ENCODE measurements around the gene SKAP2. TPM values are rescaled to one million over a fixed set of nuclear protein-coding genes. Genes with fewer than 3 reads are reported as not detected.

Gene SKAP2
- total and polyA plus RNA-seq, 2 donors (not counting 3 experiments of a cell fraction or from before 2014, with no cell fraction given), result 4.0 to 27.6 TPM

DNA sequence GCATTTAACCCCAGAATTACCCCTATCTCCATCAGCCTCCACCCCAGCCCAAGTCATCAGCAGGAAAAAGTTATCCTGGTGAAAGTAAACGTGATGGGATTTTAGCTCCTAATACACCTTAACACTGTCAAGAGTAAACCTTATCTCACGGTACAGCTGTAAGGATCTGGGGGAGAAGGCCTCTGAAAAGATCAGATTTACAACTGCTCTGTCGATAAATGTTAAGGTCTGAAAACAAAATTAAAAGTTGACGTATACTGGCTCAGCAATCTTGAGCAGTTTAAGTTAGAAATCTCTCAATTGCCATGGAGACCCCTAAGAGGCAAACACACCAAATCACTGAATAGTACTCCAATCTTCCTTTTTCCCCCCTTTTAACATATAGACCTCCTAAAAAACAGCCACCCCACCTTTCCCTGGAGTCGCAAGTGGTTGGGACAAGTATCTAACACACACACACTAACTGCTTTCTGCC is 6.1 kb downstream of the SKAP2 start:
- ChIA-PET CTCF (interaction anchor here (1.0 to 7.8 kb wide), 6 partner anchors 239 to 303 kb away, joined by 5 to 124 read pairs (median 6); partner anchors contain the start of genes HOXA1, HOXA4 and HOXA5), POLR2A (interaction anchor here (1.1 kb wide), 1 partner anchor 241 kb away, joined by 3 read pairs; no protein-coding TSS in a partner anchor)
- dilution Hi-C loops (cut with MboI; ENCODE audit: extremely low pct_ligation_motif_present, low sequenced_read_pairs) (loop anchor here (10.0 kb wide), 2 partner anchors 307 to 483 kb away; partner anchors contain the start of gene HOXA9), intact Hi-C loops (cut with micrococcal nuclease) (loop anchor here (10.0 kb wide), 1 partner anchor 963 kb away; no protein-coding TSS in a partner anchor)
- no TSS peak for BruUV-seq (replicated peaks)
- FAIRE-seq (no peak), DNase-seq (ENCODE audit: low read depth, low spot score) (peak; percentile 52)
- Histone ChIP-seq H3K9me1 (replicated peaks; ENCODE audit: control insufficient read depth, extremely low read depth, insufficient read depth, low read length) (no peaks in the 10 kb centered on the region), H3K9ac (replicated peaks; ENCODE audit: extremely low read depth, insufficient read depth, low read length) (peak overlapping the region; percentile 17), H3K4me1 (ENCODE audit: control insufficient read depth, extremely low read depth, insufficient read depth, low read length) (peaks cover 42% of the 10 kb centered on the region), H3K27ac (ENCODE audit: insufficient read depth, low read depth, low read length) (no peak overlapping the region), H3K9me3 (replicated peaks; ENCODE audit: control insufficient read depth, insufficient read depth, low read length) (no peaks in the 10 kb centered on the region), H3K4me2 (ENCODE audit: insufficient read depth, low read length) (peak overlapping the region; percentile 92), H3K4me3 (replicated peaks in 1 of 3; ENCODE audit: insufficient read depth in 1 of 3, low read depth in 1 of 3, low read length in 3 of 3) (peak overlapping the region in 2 of 3 experiments; percentile 4 to 72), H3K79me2 (ENCODE audit: control insufficient read depth, insufficient read depth, low read length) (peaks cover 47% of the 10 kb centered on the region), H2AFZ (ENCODE audit: low read depth, low read length) (no peak overlapping the region), H3K36me3 (ENCODE audit: control insufficient read depth in 2 of 2, extremely low read depth in 1 of 2, insufficient read depth in 2 of 2, low read length in 2 of 2) (no peaks in the 10 kb centered on the region), H3K27me3 (ENCODE audit: control insufficient read depth in 2 of 2, insufficient read depth in 2 of 2, low read length in 2 of 2) (no peaks in the 10 kb centered on the region), H4K20me1 (replicated peaks; ENCODE audit: control insufficient read depth, extremely low read depth, insufficient read depth, low read length) (no peaks in the 10 kb centered on the region)
- TF ChIP-seq MAX (IDR thresholded peaks at IDR 0.05; ENCODE audit: insufficient read depth, insufficient read length), result no peak
- TF ChIP-seq MYC (IDR thresholded peaks at IDR 0.05; ENCODE audit: low read depth, low read length), result no peak
- no peak for TF ChIP-seq FOS (IDR thresholded peaks at IDR 0.05; ENCODE audit: borderline replicate concordance, insufficient read depth, low read length)
- no peak for TF ChIP-seq POLR2A (IDR thresholded peaks at IDR 0.05; ENCODE audit: low read depth, low read length)
- TF ChIP-seq POLR2AphosphoS5 (IDR thresholded peaks at IDR 0.05; ENCODE audit: insufficient read depth, low read depth, low read length), result no peak
- no peak for TF ChIP-seq CTCF (IDR thresholded peaks at IDR 0.05; ENCODE audit: extremely low read depth in 1 of 2, insufficient read depth in 1 of 2, low read depth in 1 of 2, low read length in 2 of 2)
- no peak for TF ChIP-seq JUN (IDR thresholded peaks at IDR 0.05; ENCODE audit: borderline replicate concordance, insufficient read depth, insufficient read length, low read depth)
- no peak for TF ChIP-seq GATA2 (IDR thresholded peaks at IDR 0.05; ENCODE audit: insufficient read depth, insufficient read length, low read depth, low read length)
- TF ChIP-seq EZH2 (IDR thresholded peaks at IDR 0.05; ENCODE audit: borderline replicate concordance, low read depth, low read length, severe bottlenecking), result no peak
